ENCODE results near the gene GPR37.
A peak's percentile ranks its signal among the peaks of the same experiment; 100 is the strongest.

Gene GPR37, protein sequence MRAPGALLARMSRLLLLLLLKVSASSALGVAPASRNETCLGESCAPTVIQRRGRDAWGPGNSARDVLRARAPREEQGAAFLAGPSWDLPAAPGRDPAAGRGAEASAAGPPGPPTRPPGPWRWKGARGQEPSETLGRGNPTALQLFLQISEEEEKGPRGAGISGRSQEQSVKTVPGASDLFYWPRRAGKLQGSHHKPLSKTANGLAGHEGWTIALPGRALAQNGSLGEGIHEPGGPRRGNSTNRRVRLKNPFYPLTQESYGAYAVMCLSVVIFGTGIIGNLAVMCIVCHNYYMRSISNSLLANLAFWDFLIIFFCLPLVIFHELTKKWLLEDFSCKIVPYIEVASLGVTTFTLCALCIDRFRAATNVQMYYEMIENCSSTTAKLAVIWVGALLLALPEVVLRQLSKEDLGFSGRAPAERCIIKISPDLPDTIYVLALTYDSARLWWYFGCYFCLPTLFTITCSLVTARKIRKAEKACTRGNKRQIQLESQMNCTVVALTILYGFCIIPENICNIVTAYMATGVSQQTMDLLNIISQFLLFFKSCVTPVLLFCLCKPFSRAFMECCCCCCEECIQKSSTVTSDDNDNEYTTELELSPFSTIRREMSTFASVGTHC

DNA sequence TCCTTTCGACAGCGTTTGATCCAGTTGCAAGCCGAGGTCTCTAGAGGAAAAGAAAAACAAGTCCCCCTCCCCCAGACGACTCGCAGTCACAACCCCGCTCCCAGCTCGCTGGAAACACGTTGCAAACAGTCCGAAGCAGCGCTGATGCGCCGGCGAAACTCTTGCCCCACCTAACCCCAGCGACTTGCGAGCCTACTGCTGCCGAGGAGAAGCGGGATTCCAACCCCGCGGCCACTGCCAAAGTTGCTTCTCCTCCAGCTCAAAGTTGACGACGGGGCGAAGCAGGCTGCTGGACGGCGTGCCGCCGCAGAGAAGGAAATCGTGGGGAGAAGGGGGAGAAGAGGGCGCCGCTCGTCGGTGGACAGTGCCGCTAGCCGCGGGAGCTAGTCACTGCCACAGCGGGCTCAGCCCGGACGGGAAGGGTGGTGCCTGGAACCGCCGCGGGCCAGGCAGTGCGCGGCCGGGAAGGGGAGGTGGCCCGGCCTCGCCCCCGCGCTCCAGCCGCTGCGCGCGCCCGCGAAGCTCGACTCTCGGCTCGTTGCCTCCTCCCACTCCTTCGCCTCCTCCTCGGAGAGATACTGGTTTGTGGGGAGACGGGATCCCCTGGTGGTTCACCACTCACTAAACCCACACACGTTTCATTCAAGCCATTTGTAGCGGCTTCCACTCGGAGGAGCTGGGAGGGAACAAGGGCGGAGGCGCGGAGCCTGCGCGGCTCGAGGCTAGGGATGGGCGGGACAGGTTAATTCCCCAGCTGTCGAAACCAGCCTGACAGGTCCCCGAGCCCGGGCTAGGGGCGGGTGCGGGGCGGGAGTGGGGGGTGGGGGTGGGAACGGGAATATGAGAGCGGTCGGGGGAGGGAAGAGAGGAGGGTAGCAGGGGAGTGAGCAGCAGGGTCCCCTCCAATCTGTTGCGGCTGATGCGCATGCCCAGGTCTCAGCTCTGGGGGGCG is at the start of gene GPR37:
TSS of gene GPR37 (minus strand) at position 392 of the 952 bp plus-strand sequence. CDS start 816 bp downstream, outside the sequence.
- TF ChIP-seq, protein P1, sequence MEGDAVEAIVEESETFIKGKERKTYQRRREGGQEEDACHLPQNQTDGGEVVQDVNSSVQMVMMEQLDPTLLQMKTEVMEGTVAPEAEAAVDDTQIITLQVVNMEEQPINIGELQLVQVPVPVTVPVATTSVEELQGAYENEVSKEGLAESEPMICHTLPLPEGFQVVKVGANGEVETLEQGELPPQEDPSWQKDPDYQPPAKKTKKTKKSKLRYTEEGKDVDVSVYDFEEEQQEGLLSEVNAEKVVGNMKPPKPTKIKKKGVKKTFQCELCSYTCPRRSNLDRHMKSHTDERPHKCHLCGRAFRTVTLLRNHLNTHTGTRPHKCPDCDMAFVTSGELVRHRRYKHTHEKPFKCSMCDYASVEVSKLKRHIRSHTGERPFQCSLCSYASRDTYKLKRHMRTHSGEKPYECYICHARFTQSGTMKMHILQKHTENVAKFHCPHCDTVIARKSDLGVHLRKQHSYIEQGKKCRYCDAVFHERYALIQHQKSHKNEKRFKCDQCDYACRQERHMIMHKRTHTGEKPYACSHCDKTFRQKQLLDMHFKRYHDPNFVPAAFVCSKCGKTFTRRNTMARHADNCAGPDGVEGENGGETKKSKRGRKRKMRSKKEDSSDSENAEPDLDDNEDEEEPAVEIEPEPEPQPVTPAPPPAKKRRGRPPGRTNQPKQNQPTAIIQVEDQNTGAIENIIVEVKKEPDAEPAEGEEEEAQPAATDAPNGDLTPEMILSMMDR (IDR thresholded peaks at IDR 0.05; ENCODE audit: extremely low read depth, missing control alignments), result no peak
- DNase-seq (ENCODE audit: low spot score), result peak; percentile 77

DNA sequence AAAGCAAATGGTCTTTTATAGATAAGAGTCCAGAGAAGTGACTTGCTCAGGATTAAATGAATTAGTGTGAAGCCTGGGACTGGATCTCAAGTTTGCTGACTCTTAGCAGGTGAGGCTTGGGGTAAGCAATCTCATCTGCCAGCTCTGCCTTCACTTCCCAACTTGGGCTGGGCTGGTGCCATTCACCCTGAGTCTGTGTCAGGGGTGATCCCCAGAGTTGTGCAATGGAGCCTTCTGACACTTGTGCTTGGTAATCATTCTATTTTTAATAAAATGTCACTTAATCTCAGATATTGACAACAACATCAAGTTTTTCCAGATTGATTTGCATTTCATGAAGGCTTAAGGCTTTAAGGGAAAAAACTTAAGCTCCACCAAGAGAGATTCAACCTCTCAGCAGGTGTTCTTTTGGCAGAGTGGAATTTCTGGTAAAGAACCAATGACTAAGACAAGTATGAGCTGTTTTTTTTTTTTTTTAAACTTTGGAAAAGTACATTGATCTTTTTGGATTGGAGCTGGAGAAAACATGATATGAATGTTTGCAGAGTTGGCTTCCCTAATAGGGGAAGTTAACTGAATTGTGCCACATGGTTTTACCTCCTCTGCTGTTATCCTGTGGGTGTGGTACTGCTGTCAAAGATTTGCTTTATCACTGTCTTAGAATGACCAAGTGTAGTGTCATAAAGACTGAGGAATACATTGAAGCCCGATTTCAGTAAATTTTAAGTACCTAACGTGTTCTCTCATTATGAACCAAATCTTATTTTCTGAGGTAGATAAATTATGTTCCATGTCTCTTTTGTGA is 48.6 kb upstream of the GPR37 start:
- TF ChIP-seq, protein P1 (IDR thresholded peaks at IDR 0.05; ENCODE audit: extremely low read depth, missing control alignments), result no peak
- no peak for DNase-seq (ENCODE audit: low spot score)

DNA sequence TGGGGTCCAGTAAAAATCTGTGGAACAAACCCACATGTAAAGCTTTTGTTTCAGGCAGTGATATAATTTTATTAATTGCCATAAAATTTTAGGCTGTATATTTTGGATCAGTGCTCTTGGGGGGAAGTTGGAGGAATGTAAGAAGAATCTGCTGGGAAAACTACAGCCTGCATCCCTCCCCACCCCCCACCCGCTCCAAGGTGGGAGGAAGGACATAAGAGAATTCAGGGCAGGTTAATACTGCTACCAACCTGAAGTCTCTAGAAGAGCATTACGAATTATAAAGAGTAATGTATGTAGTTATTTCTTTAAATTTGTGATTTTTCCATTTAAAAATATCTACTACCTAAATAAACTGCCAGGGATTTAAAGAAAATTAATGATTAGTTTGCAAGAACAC is 47.2 kb upstream of the GPR37 start:
- no peak for DNase-seq (ENCODE audit: low spot score)
- TF ChIP-seq, protein P1 (IDR thresholded peaks at IDR 0.05; ENCODE audit: extremely low read depth, missing control alignments), result no peak

DNA sequence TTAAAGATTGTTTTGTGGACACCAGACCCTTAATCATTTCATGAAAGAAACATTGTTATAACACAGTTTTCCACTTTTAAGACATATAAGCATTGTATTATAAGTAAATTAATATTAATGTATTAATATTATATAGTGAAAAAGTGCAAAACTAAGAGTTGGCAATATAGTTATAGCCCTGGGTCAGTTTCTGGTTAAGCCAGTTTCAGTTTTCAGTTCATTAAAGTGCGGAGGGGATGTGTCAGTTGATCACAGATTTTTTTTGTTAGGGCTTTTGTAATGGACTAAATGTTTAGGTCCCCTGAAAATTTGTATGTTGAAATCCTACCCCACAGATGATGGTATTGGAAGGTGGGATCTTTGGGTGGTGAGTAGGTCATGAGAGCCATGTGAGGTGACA is 45.7 kb upstream of the GPR37 start:
- TF ChIP-seq, protein P1 (IDR thresholded peaks at IDR 0.05; ENCODE audit: extremely low read depth, missing control alignments), result no peak
- no peak for DNase-seq (ENCODE audit: low spot score)

DNA sequence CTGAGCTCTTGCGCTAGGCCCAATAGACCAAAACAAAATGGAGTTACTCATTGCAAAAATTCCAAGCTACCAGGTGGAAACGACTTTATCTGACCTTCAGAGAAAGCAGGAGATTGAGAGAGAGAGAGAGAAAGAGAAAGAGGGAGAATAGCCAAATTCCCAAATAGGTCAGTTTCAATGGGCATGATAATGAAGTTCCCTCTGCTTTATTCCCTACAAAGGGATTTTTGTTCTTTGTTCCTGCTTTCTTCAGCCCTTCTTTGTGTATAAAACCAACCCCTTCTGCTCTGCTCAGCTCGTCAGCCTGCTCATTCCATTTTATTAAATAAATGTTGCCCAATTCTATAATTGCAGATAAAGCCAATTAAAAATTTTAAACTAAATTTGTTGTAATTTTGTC is 45.0 kb upstream of the GPR37 start:
- TF ChIP-seq, protein P1 (IDR thresholded peaks at IDR 0.05; ENCODE audit: extremely low read depth, missing control alignments), result no peak
- no peak for DNase-seq (ENCODE audit: low spot score)

DNA sequence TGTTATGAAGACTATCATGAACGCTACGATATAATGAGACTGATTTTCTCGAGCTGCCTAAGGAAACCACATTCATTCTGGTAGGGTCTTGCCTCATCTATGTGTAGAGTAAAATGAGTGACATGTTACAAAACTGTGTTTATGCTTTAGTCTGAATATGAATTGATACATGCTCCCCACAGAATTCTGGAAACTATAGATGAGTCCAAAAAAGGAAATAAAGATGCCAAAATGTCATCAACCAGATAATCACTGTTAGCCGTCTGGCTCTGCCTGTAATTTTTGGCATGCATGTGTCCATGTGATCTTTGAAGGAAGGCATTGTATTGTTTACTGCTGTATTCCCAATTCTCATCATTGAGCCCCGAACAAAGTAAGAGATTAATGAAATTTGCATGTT is 42.6 kb upstream of the GPR37 start:
- TF ChIP-seq, protein P1 (IDR thresholded peaks at IDR 0.05; ENCODE audit: extremely low read depth, missing control alignments), result no peak
- DNase-seq (ENCODE audit: low spot score), result no peak

Data from GM20000 (cell line).